HG03045 (cell line): Measurements from ENCODE around the gene DNAH12.

Source experiments
- ATAC-seq: cut with Tn5 transposase; IDR thresholded peaks from one replicate; pipeline ENCODE4 v1.9.1; 2021; ENCODE audit warnings: mild to moderate bottlenecking, moderate library complexity; ENCODE audit not compliant: unreplicated experiment

Gene DNAH12, protein sequence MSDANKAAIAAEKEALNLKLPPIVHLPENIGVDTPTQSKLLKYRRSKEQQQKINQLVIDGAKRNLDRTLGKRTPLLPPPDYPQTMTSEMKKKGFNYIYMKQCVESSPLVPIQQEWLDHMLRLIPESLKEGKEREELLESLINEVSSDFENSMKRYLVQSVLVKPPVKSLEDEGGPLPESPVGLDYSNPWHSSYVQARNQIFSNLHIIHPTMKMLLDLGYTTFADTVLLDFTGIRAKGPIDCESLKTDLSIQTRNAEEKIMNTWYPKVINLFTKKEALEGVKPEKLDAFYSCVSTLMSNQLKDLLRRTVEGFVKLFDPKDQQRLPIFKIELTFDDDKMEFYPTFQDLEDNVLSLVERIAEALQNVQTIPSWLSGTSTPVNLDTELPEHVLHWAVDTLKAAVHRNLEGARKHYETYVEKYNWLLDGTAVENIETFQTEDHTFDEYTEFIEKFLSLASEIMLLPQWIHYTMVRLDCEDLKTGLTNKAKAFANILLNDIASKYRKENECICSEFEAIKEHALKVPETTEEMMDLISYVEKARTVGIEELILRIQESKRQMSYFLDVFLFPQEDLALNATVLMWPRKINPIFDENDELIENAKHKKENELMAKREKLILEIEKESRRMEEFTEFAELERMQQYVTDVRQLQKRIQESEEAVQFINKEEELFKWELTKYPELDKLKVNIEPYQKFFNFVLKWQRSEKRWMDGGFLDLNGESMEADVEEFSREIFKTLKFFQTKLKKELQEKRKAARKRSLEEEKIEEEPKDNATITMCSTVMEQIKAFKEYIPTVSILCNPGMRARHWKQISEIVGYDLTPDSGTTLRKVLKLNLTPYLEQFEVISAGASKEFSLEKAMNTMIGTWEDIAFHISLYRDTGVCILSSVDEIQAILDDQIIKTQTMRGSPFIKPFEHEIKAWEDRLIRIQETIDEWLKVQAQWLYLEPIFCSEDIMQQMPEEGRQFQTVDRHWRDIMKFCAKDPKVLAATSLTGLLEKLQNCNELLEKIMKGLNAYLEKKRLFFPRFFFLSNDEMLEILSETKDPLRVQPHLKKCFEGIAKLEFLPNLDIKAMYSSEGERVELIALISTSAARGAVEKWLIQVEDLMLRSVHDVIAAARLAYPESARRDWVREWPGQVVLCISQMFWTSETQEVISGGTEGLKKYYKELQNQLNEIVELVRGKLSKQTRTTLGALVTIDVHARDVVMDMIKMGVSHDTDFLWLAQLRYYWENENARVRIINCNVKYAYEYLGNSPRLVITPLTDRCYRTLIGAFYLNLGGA (N-terminal part only)

DNA sequence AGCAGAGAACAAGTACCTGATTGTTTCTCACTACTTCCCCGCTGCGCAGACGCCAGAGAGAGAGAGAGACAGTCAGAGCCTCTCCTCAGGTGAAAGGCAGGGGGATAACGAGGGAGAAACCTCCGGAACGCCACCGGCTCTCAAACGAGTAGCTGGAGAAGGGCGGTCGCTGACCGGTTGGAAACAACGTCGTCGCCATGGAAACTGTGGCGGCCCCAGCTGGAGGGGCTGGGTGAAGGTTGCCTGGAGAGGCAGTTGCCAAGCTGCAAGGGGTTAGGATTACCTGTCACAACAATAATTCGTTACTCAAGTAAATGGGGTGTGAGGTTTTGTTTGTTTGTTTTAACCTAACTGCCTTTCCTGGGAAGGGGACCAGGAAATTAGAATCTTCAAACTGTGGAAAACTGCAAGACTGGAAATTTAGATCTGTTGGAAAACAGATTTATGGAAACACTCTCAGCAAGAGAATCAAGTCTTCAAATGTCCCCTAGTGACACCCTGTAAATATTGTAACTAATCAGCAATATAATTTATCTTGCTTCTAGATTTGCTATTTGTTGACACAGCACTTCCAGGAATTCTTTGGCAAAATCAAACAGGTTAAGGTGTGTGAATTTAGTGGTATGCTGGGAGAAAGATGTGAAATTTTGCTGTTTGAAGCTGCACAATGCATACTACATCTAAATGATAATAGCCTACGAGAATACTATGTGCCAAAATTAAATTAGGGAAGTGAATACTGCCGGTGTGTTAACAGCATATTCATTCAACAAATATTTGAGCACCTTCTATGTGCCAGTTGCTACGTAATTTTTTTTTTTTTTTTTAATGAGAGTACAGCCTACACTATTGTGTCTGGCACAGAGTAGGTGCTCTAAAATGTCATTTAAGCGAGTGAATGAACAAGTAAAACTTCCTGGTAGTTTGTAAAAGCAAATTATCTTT lies at the start of gene DNAH12:
TSS of gene DNAH12 (minus strand) at position 164 of the 945 bp plus-strand sequence. CDS start 1,474 bp downstream, outside the sequence.
- ATAC-seq = no peak

DNA sequence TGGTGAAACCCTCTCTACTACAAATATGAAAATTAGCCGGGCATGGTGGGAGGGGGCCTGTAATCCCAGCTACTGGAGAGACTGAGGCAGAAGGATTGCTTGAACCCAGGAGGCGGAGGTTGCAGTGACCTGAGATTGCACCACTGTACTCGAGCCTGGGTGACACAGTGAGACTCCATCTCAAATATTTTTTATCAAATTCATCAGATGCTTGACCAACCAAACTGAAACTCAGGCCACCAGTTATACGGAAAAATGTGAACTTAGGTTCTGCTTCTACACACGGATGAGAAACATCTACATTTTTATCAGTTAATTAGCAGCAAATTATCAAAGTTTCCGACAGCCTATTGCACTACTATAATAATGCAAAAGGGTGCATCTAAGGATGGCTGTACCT lies 48.2 kb upstream of the DNAH12 start:
- no peak for ATAC-seq

DNA sequence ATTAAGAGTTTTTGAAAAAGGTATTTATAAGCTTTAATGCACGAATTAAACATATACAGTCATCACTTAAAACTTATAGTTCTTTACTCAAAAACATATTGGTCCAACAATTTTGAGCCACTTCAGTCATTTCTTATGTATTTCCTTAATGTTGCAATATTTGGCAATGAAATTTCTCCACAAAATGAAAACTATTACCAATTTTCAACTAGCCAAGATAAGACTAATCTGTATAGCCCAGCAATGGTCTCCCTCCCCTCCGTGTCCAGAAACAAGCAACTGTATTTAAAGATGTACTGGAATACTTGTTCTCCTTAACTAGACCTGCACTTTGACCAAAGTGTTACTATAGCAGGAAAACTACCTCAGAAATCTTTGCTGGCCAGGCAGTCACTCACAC lies 43.8 kb upstream of the DNAH12 start:
- no peak for ATAC-seq

DNA sequence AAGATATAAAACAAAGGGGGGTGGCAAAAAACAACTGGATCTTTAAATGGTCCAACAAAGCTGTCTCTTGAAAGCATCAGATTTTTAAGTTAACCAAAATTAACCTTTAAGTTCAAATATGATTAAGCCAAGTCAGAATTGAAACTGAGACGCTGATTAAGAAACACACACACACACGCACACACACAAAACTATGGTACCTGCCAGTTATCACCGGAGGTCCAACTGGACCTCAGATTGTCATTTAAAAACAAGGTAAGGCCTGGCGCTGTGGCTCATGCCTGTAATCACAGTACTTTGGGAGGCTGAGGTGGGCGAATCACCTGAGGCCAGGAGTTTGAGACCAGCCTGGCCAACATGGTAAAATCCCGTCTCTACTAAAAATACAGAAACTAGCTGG lies 42.6 kb upstream of the DNAH12 start:
- ATAC-seq = no peak

DNA sequence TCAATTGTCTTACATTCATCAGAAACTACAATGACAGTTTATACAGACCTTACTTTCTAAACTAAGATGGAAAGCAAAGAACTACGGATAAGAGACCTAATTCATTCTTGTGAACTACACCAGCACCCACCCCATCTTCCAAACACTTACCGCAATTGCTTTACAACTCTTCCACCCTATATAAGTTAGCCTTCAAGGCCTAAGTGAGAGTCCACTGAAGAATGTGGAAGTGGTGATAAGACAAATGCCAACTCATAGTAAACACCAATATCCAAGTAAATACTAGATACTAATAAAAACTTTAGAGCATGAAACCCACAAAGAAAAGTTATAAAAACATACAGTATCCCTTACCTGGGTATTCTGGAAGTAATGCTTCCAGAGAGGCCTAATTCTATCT lies 39.4 kb upstream of the DNAH12 start:
- no peak for ATAC-seq

DNA sequence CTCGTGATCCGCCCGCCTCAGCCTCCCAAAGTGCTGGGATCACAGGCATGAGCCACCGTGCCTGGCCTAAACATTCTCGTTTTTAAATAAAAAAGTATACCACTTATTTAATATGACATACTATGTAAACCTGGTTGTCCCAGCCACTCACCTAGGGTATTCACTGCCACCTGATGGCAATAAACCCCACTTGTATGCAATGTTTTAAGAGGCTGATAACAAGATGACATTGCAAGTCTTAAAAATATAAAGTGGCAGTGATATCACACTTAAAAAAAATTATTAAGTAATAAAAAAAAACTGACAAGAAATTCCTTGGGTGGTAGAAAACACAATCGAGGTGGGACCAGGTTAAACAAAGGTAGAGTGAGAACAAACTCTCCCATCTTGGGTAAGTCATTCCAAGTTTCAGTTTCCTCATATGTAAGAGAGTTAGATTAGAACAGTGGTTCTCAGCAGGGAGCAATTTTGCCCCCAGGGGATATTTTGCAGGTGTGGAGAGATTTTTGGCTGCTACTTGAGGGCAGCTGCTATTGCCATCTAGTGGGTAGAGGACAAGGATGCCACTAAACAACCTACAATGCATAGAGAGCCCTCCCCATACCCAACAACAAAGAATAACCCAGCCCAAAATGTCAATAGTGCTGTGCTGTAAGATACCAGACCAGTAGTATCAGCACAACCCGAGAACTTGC lies 38.5 kb upstream of the DNAH12 start:
- no peak for ATAC-seq

DNA sequence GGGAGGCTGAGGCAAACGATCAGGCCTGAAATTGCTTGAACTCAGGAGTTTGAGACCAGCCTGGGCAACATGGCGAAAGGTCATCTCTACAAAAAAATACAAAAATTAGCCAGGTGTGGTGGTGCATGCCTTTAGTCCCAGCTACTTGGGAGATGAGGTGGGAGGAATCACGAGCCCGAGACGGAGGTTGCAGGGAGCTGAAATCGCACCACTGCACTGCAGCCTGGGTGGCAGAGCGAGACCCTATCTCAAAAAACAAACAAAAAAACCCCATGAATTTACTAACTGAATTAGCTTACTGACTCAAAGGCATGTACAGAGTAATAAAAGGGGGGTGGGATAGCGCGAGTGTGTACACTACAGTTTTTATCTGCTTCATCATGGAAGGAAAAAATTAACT lies 33.7 kb upstream of the DNAH12 start:
- no peak for ATAC-seq

DNA sequence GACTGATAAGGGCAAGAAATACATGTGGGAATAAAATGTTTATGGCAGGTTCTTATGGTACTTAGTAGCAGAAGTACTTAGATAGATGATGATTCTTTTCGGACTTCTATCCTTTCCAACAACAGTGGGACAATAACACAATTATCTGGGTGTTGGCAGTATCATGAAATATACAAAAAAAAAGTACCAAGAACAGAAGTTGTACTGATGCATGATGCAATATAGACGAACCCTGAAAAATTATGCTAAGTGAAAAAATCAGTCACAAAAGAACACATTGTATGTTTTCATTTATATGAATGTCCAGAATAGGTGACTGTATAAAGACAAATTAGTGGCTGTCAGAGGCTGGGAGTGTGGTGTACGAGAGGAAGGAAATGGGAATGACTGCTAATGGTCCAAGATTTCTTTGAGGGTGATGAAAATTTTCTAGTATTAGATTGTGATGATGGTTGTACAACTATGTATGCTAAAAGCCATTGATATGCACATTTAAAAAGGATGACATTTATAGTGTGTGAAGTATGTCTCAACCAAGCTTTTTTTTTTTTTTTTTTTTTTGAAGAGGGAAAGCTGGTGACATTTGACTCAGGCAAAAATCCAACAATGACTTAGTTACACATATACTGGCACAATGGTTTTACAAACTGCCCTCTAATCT lies 32.0 kb upstream of the DNAH12 start:
- no peak for ATAC-seq

DNA sequence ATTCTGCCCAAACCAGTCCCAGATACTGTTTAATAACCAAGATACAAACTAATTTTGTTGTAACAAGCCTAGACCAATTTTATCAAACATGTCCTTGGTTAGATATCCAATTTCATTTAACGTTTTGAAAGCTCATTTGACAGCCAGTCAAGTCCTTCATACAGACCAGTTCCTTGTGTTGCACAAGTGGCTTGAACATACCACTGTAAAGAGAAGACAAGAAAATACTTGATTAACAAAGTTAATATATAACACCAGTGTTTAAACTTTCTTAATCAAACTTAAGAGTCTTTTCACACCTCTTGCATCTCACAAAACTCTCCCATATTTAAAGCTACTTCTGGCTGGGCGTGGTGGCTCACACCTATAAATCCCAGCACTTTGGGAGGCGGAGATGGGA lies 28.0 kb upstream of the DNAH12 start:
- ATAC-seq = no peak

DNA sequence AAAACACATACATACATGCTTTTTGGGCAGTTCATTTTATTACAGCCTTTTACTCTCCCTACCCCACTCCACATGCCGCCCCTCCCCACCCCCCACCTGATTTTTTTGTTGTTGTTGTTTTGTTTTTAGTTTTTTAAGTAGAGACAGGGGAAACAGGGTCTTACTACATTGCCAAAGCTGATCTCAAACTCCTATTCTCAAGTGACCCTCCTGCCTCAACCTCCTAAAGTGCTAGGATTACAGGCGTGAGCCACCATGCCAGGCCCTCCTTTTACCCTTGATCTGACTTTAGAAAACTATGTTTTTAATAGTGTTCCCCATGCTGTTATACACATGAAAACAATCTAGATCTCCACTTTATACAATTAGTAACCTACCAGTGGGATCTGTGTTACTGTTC lies 26.7 kb upstream of the DNAH12 start:
- ATAC-seq = no peak

DNA sequence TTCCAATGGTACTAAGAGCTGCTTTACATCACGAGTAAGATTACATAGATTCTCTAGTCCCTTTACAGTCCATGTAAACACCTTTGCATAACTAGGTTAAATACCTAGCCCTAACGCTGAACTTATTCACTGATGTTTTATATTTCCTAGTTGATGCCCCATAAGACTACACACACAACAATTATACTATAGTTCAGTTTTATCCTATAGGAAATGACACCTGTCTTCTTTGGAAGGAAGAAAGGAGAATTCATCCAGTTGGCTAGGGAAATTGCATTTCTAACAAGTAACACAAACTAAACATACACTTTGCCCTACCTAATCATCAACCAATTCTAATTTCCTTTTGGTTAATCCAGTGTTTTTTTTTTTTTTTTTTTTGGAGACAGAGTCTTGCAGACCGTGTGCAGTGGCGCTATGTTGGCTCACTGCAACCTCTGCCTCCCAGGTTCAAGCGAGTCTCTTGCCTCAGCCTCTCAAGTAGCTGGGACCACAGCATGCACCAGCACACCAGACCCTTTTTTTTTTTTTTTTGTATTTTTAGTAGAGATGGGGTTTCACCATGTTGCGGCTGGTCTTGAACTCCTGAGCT lies 25.8 kb upstream of the DNAH12 start:
- ATAC-seq = no peak

DNA sequence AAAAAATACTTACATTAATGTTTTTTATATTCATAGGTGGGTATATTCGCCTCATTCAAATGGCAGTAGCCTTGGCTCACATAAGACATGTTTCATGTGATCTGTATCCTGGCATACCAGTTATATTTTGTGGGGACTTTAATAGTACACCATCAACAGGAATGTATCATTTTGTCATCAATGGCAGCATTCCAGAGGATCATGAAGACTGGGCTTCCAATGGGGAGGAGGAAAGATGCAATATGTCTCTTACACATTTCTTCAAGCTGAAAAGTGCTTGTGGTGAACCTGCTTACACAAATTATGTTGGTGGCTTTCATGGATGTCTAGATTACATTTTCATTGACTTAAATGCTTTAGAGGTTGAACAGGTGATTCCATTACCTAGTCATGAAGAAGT lies 15.4 kb upstream of the DNAH12 start:
- no peak for ATAC-seq

DNA sequence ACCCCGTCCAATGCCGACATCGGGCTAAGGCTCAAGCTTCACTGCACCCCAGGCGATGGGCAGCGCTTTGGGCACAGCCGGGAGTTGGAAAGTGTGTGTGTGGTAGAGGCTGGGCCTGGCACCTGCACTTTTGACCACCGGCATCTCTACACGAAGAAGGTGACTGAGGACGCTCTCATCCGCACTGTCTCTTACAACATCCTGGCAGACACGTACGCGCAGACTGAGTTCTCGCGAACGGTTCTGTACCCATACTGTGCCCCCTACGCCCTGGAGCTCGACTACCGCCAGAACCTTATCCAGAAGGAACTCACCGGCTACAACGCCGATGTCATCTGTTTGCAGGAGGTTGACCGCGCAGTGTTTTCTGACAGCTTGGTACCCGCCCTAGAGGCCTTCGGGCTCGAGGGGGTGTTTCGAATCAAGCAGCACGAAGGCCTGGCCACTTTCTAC lies 13.0 kb upstream of the DNAH12 start:
- peak; percentile 15 for ATAC-seq

DNA sequence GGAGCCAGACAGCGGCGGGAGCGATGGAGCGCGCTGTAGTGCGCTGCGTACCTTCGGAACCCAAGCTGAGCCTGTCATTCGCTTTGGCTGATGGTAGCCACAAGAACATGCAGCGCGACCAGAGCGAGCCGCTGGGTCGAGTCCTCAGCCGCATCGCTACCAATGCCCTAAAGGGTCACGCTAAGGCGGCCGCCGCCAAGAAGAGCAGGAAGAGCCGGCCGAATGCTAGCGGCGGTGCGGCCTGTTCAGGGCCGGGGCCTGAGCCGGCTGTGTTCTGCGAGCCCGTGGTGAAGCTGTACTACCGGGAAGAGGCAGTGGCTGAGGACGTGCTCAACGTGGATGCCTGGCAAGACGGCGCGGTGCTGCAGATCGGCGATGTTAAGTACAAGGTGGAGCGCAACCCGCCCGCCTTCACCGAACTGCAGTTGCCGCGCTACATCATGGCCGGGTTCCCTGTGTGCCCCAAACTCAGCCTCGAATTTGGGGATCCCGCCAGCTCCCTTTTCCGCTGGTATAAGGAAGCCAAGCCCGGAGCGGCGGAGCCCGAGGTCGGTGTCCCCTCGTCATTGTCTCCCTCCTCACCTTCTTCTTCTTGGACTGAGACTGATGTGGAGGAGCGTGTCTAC lies 12.4 kb upstream of the DNAH12 start:
- peak; percentile 37 for ATAC-seq

DNA sequence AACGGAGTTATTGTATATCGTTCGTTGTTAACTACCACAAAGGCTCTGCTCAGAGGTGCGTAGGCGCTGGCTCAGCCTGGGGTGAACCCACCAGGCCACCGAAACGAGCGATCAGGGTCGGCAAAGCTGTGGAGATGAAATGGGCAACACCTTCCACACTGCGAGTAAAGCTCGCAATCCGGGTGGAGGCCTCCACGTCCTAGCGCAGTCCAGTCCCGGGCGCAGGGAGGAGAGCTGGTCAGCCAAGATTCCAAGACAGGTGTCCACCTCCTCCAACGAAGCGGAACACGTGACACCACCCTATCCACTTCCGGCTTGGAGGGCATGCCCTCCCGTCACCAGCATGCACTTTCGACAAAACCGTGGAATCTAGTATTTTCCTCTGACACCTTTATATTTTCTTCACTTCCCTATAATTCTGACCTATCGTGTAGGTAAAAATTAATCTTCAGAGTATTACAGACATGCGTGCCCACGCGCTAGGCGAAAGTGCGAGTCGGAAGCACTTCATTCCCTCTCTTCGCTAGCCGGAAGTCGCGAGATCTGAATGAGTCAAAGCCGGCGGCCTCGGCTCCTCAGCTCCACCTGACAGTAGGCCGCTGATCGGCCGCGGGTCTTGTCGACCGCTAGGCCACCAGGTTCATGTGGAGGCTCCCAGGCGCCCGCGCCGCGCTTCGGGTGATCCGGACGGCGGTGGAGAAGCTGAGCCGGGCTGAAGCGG lies 11.8 kb upstream of the DNAH12 start, which contains the start of gene PDE12:
TSS of gene PDE12 (plus strand) at position 537 of the 721 bp plus-strand sequence. CDS start at position 643, 106 bp downstream.
- peak; percentile 82 for ATAC-seq

DNA sequence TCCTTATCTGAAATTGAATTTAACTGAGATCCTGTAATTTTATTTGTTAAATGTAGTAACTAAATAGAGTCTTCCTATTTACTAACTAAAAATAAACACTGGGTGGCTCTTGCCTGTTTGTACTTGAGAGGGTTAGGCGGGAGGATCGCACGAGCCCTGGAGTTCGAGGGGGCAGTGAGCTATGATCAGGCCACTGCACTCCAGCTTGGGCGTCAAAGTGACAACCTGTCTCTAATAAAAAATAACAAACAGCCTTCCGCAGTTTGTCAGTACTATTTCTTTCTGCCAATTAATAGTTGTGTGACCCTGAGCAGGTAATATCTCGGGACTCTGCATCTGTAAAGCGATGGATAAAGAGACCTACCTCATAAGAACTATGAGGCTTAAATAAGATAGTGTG lies 11.2 kb upstream of the DNAH12 start:
- no peak for ATAC-seq

DNA sequence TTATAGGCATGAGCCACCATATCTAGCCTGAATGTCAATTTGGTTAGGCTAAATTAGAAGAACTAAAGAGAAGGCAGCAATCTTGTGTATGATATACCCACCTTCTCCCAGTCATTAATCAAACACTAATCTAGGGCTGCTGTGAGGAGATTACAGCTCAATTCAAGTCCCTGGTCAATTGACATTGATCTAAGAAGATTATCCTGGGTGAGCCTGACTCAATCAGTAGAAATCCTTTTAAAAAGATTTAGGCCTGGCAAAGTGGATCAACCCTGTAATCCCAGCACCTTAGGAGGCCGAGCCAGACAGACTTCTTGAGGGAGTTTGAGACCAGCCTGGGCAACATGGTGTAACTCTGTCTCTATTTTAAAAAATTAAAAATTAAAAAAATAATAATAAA lies 2.5 kb upstream of the DNAH12 start:
- no peak for ATAC-seq
